Ovary (tissue), 9 donors: ENCODE results near the gene CPVL. TPM values are rescaled to one million over a fixed set of nuclear protein-coding genes. Genes with fewer than 3 reads are reported as not detected.

Source experiments
- DNase-seq, 5 donors: peaks; one replicate each; pipeline ENCODE4 v3.0.0-alpha.2; 2019 to 2020
- H3K27ac ChIP-seq, 2 donors: fragments of 200-600 bp; one replicate each; pipeline versions ENCODE4 v1.5.1 to v1.8.0; 2019 to 2022
- H3K27me3 ChIP-seq: fragments of 200-600 bp; one replicate; pipeline ENCODE4 v1.8.0; 2022
- H3K36me3 ChIP-seq: fragments of 200-600 bp; sonication (generic); one replicate; pipeline ENCODE4 v1.5.1; 2019
- H3K4me1 ChIP-seq: one replicate; pipeline ENCODE4 v1.8.1; 2013; ENCODE audit warnings: mild to moderate bottlenecking, moderate library complexity; ENCODE audit not compliant: insufficient read depth
- H3K4me3 ChIP-seq: fragments of 200-600 bp; sonication (generic); one replicate; pipeline ENCODE4 v1.5.1; 2017
- H3K9me3 ChIP-seq, 2 donors: fragments of 200-600 bp in 1 of 2; sonication (generic) in 1 of 2; one replicate each; pipeline versions ENCODE4 v1.5.1 to v1.8.1; 2013 to 2019; ENCODE audit warnings: mild to moderate bottlenecking in 1 of 2, moderate library complexity in 1 of 2
- EP300 ChIP-seq: sonication (generic); formaldehyde crosslinking; IDR thresholded peaks from one replicate; pipeline ENCODE4 v1.6.1; 2017; ENCODE audit warnings: antibody characterized with exemption
- POLR2A ChIP-seq: fragments of 450-650 bp; IDR thresholded peaks from one replicate; pipeline ENCODE4 v1.6.1; 2017; ENCODE audit warnings: antibody characterized with exemption, mild to moderate bottlenecking, moderate library complexity
- WGBS, 3 donors: extraction: QIAGEN DNeasy Blood & Tissue Kit in 1 of 3; methylation state at CpG; one replicate each; pipeline versions ENCODE4 v1.1.5 to v1.1.7; 2013 to 2017; 5-methylcytosine and 5-hydroxymethylcytosine counted together
- intact Hi-C, 4 donors: fragments of 100-400 bp; cut with DNase I; formaldehyde crosslinking; loops; one replicate each; pipeline versions ENCODE4 v1.11.0 to v1.15.1; 2022 to 2023
- polyA plus RNA-seq, 2 donors: library from polyadenylated mRNA; stranded (reverse); fragments of 200-250 nt in 1 of 2; fragments of 350-450 nt in 1 of 2; fragmentation: Illumina TruSeq in 1 of 2; extraction: RNeasy Lipid Tissue Mini Kit (QIAGEN cat#74804) in 1 of 2; gene quantifications; one replicate each; pipeline ENCODE4 v1.2.3, GENCODE V29; 2013 to 2014
- total RNA-seq, 7 donors: library from RNA; depleted of rRNA in 2 of 7; stranded (reverse); fragments of >200 nt in 2 of 7; fragmentation: NEBNext Ultra II Directional in 3 of 7; extraction: Animal tissue kit (Norgen Biotek cat#: 25700) in 3 of 7; gene quantifications; one replicate each; pipeline versions ENCODE4 v1.1.0 to v1.2.4, GENCODE V29; 2016 to 2023
- TF ChIP-seq, protein P1 (sequence below), 3 donors: fragments of 450-650 bp in 2 of 3; fragments of 200-600 bp in 1 of 3; IDR thresholded peaks; one replicate each; pipeline versions ENCODE4 v1.5.1 to v1.8.0; 2016 to 2022; ENCODE audit warnings: antibody characterized with exemption in 3 of 3, mild to moderate bottlenecking in 1 of 3
- donor health status: DM: no; HTN: no; CAD: no; lungs with moderate emphysema.
- donor health status: DM: no; HTN: no; CAD: no.
- donor health status: Bipolar disorder and iron deficiency.
- donor health status: DM: yes; HTN: yes; CAD: no.
- donor health status: DM: no; HTN: no; CAD: no.
- donor health status: DM: yes; HTN: yes; CAD: no.

The CPVL gene
- total and polyA plus RNA-seq, 9 donors, result 10.6 to 88.9 (median 20.9) TPM

DNA sequence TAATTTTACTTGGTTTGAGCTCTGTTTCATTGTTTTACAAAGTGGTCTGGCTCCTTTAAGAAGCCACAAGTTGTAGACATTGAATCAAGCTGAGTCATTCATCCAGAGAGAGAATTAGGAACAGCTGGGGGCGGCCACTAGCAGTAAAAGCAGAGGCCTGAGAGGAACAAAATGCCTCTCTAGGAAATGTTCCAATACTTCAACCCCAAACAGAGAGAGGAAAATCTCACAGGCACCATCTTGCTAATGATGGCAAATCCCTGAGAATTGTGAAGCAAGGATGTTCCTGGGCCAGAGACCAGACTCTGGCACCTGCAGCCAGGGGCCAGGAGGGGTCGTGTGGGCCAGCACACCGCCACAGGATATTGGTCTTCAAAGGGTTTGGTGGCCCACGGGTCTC is 161.7 kb downstream of the CPVL start:
- intact Hi-C loops, result no loop called here
- WGBS, 3 donors, result 53 to 59% (median 53%) methylated on average over 4 of the region's 4 CpGs
- H3K9me3 ChIP-seq, result no peaks in the 10 kb centered on the region
- H3K36me3 ChIP-seq, result no peaks in the 10 kb centered on the region
- H3K4me1 ChIP-seq, result peaks cover 1% of the 10 kb centered on the region
- DNase-seq, result no peak
- no peak overlapping the region for H3K4me3 ChIP-seq
- TF ChIP-seq EP300 (no peak), POLR2A (no peak)
- TF ChIP-seq, protein P1, sequence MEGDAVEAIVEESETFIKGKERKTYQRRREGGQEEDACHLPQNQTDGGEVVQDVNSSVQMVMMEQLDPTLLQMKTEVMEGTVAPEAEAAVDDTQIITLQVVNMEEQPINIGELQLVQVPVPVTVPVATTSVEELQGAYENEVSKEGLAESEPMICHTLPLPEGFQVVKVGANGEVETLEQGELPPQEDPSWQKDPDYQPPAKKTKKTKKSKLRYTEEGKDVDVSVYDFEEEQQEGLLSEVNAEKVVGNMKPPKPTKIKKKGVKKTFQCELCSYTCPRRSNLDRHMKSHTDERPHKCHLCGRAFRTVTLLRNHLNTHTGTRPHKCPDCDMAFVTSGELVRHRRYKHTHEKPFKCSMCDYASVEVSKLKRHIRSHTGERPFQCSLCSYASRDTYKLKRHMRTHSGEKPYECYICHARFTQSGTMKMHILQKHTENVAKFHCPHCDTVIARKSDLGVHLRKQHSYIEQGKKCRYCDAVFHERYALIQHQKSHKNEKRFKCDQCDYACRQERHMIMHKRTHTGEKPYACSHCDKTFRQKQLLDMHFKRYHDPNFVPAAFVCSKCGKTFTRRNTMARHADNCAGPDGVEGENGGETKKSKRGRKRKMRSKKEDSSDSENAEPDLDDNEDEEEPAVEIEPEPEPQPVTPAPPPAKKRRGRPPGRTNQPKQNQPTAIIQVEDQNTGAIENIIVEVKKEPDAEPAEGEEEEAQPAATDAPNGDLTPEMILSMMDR (IDR thresholded peaks at IDR 0.05), result no peak
- no peaks in the 10 kb centered on the region for H3K27me3 ChIP-seq
- H3K27ac ChIP-seq, result no peak overlapping the region

DNA sequence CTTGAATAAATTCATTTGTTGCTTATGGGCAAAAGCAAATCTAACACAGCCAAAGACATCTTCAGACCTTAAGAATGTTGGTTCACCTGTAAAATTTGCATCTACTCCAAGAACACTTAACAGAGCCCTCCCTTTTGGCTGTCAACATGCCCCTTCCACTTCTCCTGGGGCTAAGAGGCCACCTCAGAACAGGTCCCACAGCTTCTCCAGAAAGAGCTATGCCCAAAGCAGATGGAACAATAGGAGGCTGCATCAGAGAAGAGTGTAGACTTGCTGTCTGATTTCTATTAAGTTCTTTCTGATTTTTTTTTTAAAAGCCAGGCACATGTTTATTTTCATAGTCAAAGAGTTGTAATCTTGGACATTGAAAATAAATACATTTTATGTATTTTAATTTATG is 162.1 kb downstream of the CPVL start:
- Histone ChIP-seq H3K27me3 (no peaks in the 10 kb centered on the region), H3K36me3 (no peaks in the 10 kb centered on the region), H3K4me3 (no peak overlapping the region), H3K9me3 (no peaks in the 10 kb centered on the region), H3K4me1 (peaks cover 1% of the 10 kb centered on the region), H3K27ac (no peak overlapping the region)
- intact Hi-C loops, result no loop called here
- TF ChIP-seq EP300 (no peak), POLR2A (no peak)
- TF ChIP-seq, protein P1 (IDR thresholded peaks at IDR 0.05), result no peak
- DNase-seq, result no peak

DNA sequence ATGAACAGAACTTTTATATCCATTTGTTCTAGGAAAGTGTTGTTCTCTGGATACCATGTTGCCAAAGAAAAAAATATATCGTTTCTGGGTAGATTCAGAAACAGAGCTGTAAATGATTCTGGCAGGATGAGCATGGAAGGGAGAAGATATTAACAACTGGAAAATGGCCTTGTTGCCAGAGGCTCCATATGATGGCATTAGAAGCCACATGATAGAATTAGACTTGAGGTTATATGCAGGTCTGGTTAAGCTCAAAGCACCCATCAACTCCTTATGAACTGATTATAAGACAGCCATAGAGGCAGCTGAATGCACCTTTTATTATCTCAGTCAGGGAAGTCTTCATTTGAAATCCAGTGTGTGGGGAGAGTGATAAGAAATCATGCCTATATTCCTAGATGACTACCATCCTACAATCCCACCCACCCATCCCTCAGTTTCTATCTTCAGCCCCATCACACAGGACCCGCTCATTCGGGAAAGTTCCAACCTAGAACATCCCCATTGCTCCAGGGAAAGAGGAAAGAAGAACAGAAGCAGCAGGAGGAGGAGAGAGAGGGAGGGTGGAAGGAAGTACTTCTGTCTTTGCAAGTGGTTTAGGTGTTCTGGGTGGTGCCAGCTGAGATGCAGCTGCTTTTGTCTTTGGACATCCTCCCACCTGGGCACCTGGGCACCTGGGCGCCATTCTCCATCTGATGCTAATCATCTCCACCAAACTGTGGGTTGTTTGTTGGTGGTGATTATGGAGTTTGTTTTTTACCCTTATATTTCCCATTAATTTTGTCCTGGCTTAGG is 162.7 kb downstream of the CPVL start:
- TF ChIP-seq, protein P1 (IDR thresholded peaks at IDR 0.05), result no peak
- TF ChIP-seq POLR2A (no peak), EP300 (no peak)
- Histone ChIP-seq H3K4me1 (peaks cover 1% of the 10 kb centered on the region), H3K4me3 (no peak overlapping the region), H3K27ac (no peak overlapping the region), H3K9me3 (no peaks in the 10 kb centered on the region), H3K36me3 (no peaks in the 10 kb centered on the region), H3K27me3 (no peaks in the 10 kb centered on the region)
- 73 to 95% (median 94%) methylated on average over 4 of the region's 4 CpGs for WGBS, 3 donors
- intact Hi-C loops, result no loop called here
- DNase-seq, result no peak

DNA sequence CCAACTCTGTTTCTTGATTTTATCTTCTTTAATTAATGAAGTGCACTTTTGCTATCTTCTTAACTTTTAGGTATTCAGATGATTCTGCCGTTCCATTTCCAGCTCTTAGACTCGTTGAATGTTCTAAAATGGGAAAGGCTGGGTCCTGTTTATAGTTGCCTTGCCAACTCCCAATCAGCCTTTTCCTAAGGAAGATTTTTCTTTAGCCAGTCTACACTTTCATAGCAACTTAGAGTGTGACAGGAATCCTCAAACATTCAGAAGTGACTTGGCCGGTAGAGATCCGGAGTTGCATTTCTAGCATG is 165.2 kb downstream of the CPVL start:
- intact Hi-C loops, result no loop called here

More for the DNA sequence above, 165.2 kb downstream of the CPVL start:
- WGBS, 3 donors, result 44 to 52% (median 52%) methylated on average over 4 of the region's 4 CpGs
- no peak for DNase-seq
- Histone ChIP-seq H3K36me3 (no peaks in the 10 kb centered on the region), H3K9me3 (no peaks in the 10 kb centered on the region), H3K27ac (no peak overlapping the region), H3K27me3 (no peaks in the 10 kb centered on the region), H3K4me3 (no peak overlapping the region), H3K4me1 (peaks cover 1% of the 10 kb centered on the region)
- TF ChIP-seq, protein P1 (IDR thresholded peaks at IDR 0.05), result no peak
- TF ChIP-seq POLR2A (no peak), EP300 (no peak)
